Uterus (tissue), 2 donors: ENCODE measurements around the gene ZBTB11.

Experiments
- CTCF ChIP-seq, 4 experiments: fragments of 200-600 bp in 2 of 4; fragments of 450-650 bp in 2 of 4; sonication (generic) in 2 of 4; IDR thresholded peaks; one replicate each; pipeline ENCODE4 v1.5.1; 2016 to 2019; ENCODE audit warnings: antibody characterized with exemption in 4 of 4, mild to moderate bottlenecking in 2 of 4, moderate library complexity in 1 of 4
- POLR2A ChIP-seq, 2 donors: fragments of 450-650 bp; IDR thresholded peaks; one replicate each; pipeline ENCODE4 v1.6.1; 2016; ENCODE audit warnings: antibody characterized with exemption in 2 of 2, mild to moderate bottlenecking in 1 of 2, moderate library complexity in 1 of 2

GRCh38 chr3:101635954-101636798 is 40.8 kb downstream of the ZBTB11 start:
- TF ChIP-seq CTCF (IDR thresholded peaks at IDR 0.05) = peak; percentile 37 to 62 (median 44)
- no peak for TF ChIP-seq POLR2A (IDR thresholded peaks at IDR 0.05)
